ENCODE data around the gene USP5.

The USP5 gene

GRCh38 chr12:6840330-6840729 lies 11.6 kb upstream of the USP5 start:
- no peak for DNase-seq (ENCODE audit: low read depth)

GRCh38 chr12:6840761-6841515 lies 11.0 kb upstream of the USP5 start, which contains the start of gene GNB3:
GNB3 (plus strand) TSS chr12:6840925; CDS start chr12:6841288, 363 bp downstream.
- no peak for DNase-seq (ENCODE audit: low read depth)

- DNase-seq (ENCODE audit: low read depth): no peak
These were observed 9.9 kb upstream of the USP5 start for GRCh38 chr12:6842075-6842474.

- DNase-seq (ENCODE audit: low read depth): no peak
These were observed 8.6 kb upstream of the USP5 start for GRCh38 chr12:6843118-6843902.

- no peak for DNase-seq (ENCODE audit: low read depth)
These were observed 6.6 kb upstream of the USP5 start for GRCh38 chr12:6845395-6845794.

- DNase-seq (ENCODE audit: low read depth): no peak
These were observed 5.6 kb upstream of the USP5 start for GRCh38 chr12:6846316-6846869.

- no peak for DNase-seq (ENCODE audit: low read depth)
These were observed 4.3 kb upstream of the USP5 start for GRCh38 chr12:6847676-6848075.

- no peak for DNase-seq (ENCODE audit: low read depth)
These were observed 2.5 kb upstream of the USP5 start for GRCh38 chr12:6849427-6849826.

GRCh38 chr12:6849976-6850560 lies 1.9 kb upstream of the USP5 start:
- no peak for DNase-seq (ENCODE audit: low read depth)

GRCh38 chr12:6850796-6851152 lies 1.2 kb upstream of the USP5 start:
- DNase-seq (ENCODE audit: low read depth): no peak

- peak; percentile 92 for DNase-seq (ENCODE audit: low read depth)
These were observed 613 bp upstream of the USP5 start, which contains the start of gene CDCA3 for GRCh38 chr12:6851153-6851920. CDCA3 (minus strand) TSS chr12:6851286; CDS start chr12:6850952, 334 bp downstream.

- DNase-seq (ENCODE audit: low read depth): no peak
These were observed 853 bp downstream of the USP5 start for GRCh38 chr12:6852651-6853354.

GRCh38 chr12:6853626-6854025 lies 1.7 kb downstream of the USP5 start:
- no peak for DNase-seq (ENCODE audit: low read depth)

- no peak for DNase-seq (ENCODE audit: low read depth)
These were observed 2.1 kb downstream of the USP5 start for GRCh38 chr12:6854036-6854435.

- no peak for DNase-seq (ENCODE audit: low read depth)
These were observed 3.4 kb downstream of the USP5 start for GRCh38 chr12:6855322-6855721.

GRCh38 chr12:6858799-6859198 lies 6.8 kb downstream of the USP5 start:
- no peak for DNase-seq (ENCODE audit: low read depth)

- no peak for DNase-seq (ENCODE audit: low read depth)
These were observed 8.2 kb downstream of the USP5 start for GRCh38 chr12:6860116-6860515.

GRCh38 chr12:6860942-6861341 lies 9.0 kb downstream of the USP5 start:
- DNase-seq (ENCODE audit: low read depth): no peak

GRCh38 chr12:6861391-6861790 lies 9.4 kb downstream of the USP5 start:
- DNase-seq (ENCODE audit: low read depth): no peak

GRCh38 chr12:6863033-6863432 lies 11.1 kb downstream of the USP5 start:
- DNase-seq (ENCODE audit: low read depth): no peak

GRCh38 chr12:6863586-6864321 lies 11.8 kb downstream of the USP5 start:
- DNase-seq (ENCODE audit: low read depth): no peak

All from GM04503 (cell line).